GM23338 (cell line): ENCODE results near the gene OSBPL3. TPM values are rescaled to one million over a fixed set of nuclear protein-coding genes. Genes with fewer than 3 reads are reported as not detected.

ENCODE experiments used
- ATAC-seq: fragments of 200-7000 bp; cut with Tn5 transposase; 3 replicates; pipeline ENCODE4 v1.9.1; 2020
- DNase-seq: peaks from one replicate; pipeline ENCODE4 v3.0.0-alpha.2; 2015; ENCODE audit warnings: low spot score
- H2AFZ ChIP-seq: fragments of 200-600 bp; sonication (generic); 2 replicates; pipeline ENCODE4 v1.8.0; 2016; ENCODE audit warnings: antibody characterized with exemption, mild to moderate bottlenecking, moderate library complexity
- H3F3A ChIP-seq: fragments of 200-600 bp; sonication (generic); replicated peaks from 2 replicates; pipeline ENCODE4 v1.8.0; 2017; ENCODE audit warnings: antibody characterized with exemption, mixed run types, low read depth
- H3K27ac ChIP-seq: fragments of 200-600 bp; sonication (generic); 2 replicates; pipeline ENCODE4 v1.6.1; 2016; ENCODE audit warnings: low read depth
- H3K27me3 ChIP-seq: fragments of 200-600 bp; sonication (generic); 2 replicates; pipeline ENCODE4 v1.8.0; 2016; ENCODE audit warnings: mild to moderate bottlenecking, mixed run types, moderate library complexity; ENCODE audit not compliant: insufficient read depth
- H3K36me3 ChIP-seq: fragments of 200-600 bp; sonication (generic); 2 replicates; pipeline ENCODE4 v1.8.0; 2016; ENCODE audit warnings: mild to moderate bottlenecking; ENCODE audit not compliant: insufficient read depth
- H3K4me1 ChIP-seq: fragments of 200-600 bp; sonication (generic); 2 replicates; pipeline ENCODE4 v1.8.0; 2016; ENCODE audit warnings: mild to moderate bottlenecking, moderate library complexity; ENCODE audit not compliant: insufficient read depth
- H3K4me2 ChIP-seq: fragments of 200-600 bp; sonication (generic); 2 replicates; pipeline ENCODE4 v1.7.1; 2017; ENCODE audit warnings: mixed run types
- H3K4me3 ChIP-seq: fragments of 200-600 bp; sonication (generic); 2 replicates; pipeline ENCODE4 v1.6.1; 2016; ENCODE audit warnings: mixed run types
- H3K79me2 ChIP-seq: fragments of 200-600 bp; sonication (generic); replicated peaks from 2 replicates; pipeline ENCODE4 v1.8.0; 2017; ENCODE audit warnings: mild to moderate bottlenecking; ENCODE audit not compliant: insufficient read depth
- H3K9me2 ChIP-seq: fragments of 200-600 bp; sonication (generic); 2 replicates; pipeline ENCODE4 v1.8.0; 2017; ENCODE audit not compliant: insufficient read depth
- H4K20me1 ChIP-seq: fragments of 200-600 bp; sonication (generic); replicated peaks from 2 replicates; pipeline ENCODE4 v1.8.0; 2017; ENCODE audit warnings: mild to moderate bottlenecking; ENCODE audit not compliant: insufficient read depth
- H3K27ac Mint-ChIP-seq: 2 replicates; pipeline ENCODE4 v1.8.0; 2020; ENCODE audit warnings: inconsistent platforms, mild to moderate bottlenecking, moderate library complexity, mixed read lengths
- H3K27me3 Mint-ChIP-seq: 3 replicates; pipeline ENCODE4 v1.8.0; 2022; ENCODE audit warnings: low read depth, mild to moderate bottlenecking, moderate library complexity, mixed read lengths, inconsistent platforms; ENCODE audit not compliant: insufficient read depth, poor library complexity
- H3K36me3 Mint-ChIP-seq: 3 replicates; pipeline ENCODE4 v1.8.0; 2021; ENCODE audit warnings: low read depth, mild to moderate bottlenecking, inconsistent platforms, moderate library complexity, mixed read lengths
- H3K4me1 Mint-ChIP-seq: 3 replicates; pipeline ENCODE4 v1.8.0; 2020; ENCODE audit warnings: mild to moderate bottlenecking, inconsistent platforms, mixed read lengths
- H3K4me3 Mint-ChIP-seq: 3 replicates; pipeline ENCODE4 v1.8.0; 2021; ENCODE audit warnings: moderate library complexity, mild to moderate bottlenecking, inconsistent platforms, mixed read lengths
- H3K9me3 Mint-ChIP-seq: 3 replicates; pipeline ENCODE4 v1.8.0; 2020; ENCODE audit warnings: moderate library complexity, mild to moderate bottlenecking, inconsistent platforms, mixed read lengths
- CREB1 ChIP-seq: fragments of 250-450 bp; sonication (Bioruptor Pico); IDR thresholded peaks from 2 replicates; pipeline ENCODE4 v1.5.0; 2020; ENCODE audit warnings: low read depth, mild to moderate bottlenecking, moderate library complexity
- CTCF ChIP-seq, 2 experiments: fragments of 200-600 bp in 1 of 2; sonication (generic) in 1 of 2; conservative IDR thresholded peaks; 2 replicates each; pipeline versions ENCODE4 v1.5.1 to v1.6.1; 2016 to 2017; ENCODE audit warnings: antibody characterized with exemption in 2 of 2, low read depth in 2 of 2, mild to moderate bottlenecking in 2 of 2, moderate library complexity in 1 of 2
- ETS1 ChIP-seq: IDR thresholded peaks from 2 replicates; pipeline ENCODE4 v1.6.1; 2016; ENCODE audit warnings: antibody characterized with exemption
- EZH2 ChIP-seq: fragments of 200-600 bp; sonication (generic); IDR thresholded peaks from one replicate; pipeline ENCODE4 v1.8.0; 2017; ENCODE audit warnings: antibody characterized with exemption, mild to moderate bottlenecking, low read depth; ENCODE audit not compliant: unreplicated experiment
- EZH2phosphoT487 ChIP-seq: fragments of 200-600 bp; sonication (generic); IDR thresholded peaks from one replicate; pipeline ENCODE4 v1.8.1; 2018; ENCODE audit warnings: antibody characterized with exemption; ENCODE audit not compliant: unreplicated experiment
- JUNB ChIP-seq: IDR thresholded peaks from one replicate; pipeline ENCODE4 v1.6.1; 2016; ENCODE audit warnings: antibody characterized with exemption; ENCODE audit not compliant: unreplicated experiment
- NANOG ChIP-seq: IDR thresholded peaks from 2 replicates; pipeline ENCODE4 v1.6.1; 2016; ENCODE audit warnings: antibody characterized with exemption, borderline replicate concordance
- REST ChIP-seq: IDR thresholded peaks from one replicate; pipeline ENCODE4 v1.6.1; 2018; ENCODE audit warnings: antibody characterized with exemption; ENCODE audit not compliant: unreplicated experiment
- STAT1 ChIP-seq: IDR thresholded peaks from one replicate; pipeline ENCODE4 v1.6.1; 2016; ENCODE audit warnings: antibody characterized with exemption; ENCODE audit not compliant: unreplicated experiment
- ZNF114 ChIP-seq: fragments of 250-450 bp; sonication (Bioruptor Pico); IDR thresholded peaks from 2 replicates; pipeline ENCODE4 v1.5.0; 2020; ENCODE audit warnings: mild to moderate bottlenecking, moderate library complexity
- ZNF462 ChIP-seq: fragments of 250-450 bp; sonication (Bioruptor Pico); IDR thresholded peaks from 2 replicates; pipeline ENCODE4 v1.5.0; 2020; ENCODE audit warnings: mild to moderate bottlenecking, moderate library complexity
- polyA plus RNA-seq: library from polyadenylated mRNA; unstranded; fragments of >200 nt; fragmentation: Nextera tagmentation; extraction: Ambion mirVana; gene quantifications from 2 replicates; pipeline ENCODE4 v1.2.1, GENCODE V29; 2016
- total RNA-seq: library from RNA; depleted of rRNA; stranded (reverse); fragments of >200 nt; shearing (Covaris generic); gene quantifications from 2 replicates; pipeline ENCODE4 v1.2.3, GENCODE V29; 2014

Gene OSBPL3
- total and polyA plus RNA-seq, 2 experiments from 2014 or later, result 7.2 to 15.7 TPM

GRCh38 chr7:24824896-24825295, 155.1 kb downstream of the OSBPL3 start:
- no peaks in the 10 kb centered on the region for H3F3A ChIP-seq
- H3K27me3 ChIP-seq, result no peaks in the 10 kb centered on the region
- no peaks in the 10 kb centered on the region for H4K20me1 ChIP-seq
- Mint-ChIP-seq H3K4me3 (no peak overlapping the region), H3K4me1 (peaks cover 5% of the 10 kb centered on the region; the same call in 2 of the 3 replicates), H3K9me3 (no peaks in the 10 kb centered on the region; the same call in 2 of the 3 replicates), H3K27me3 (peaks cover 3% of the 10 kb centered on the region), H3K27ac (peak overlapping the region; percentile 1; the same call in 1 of the 2 replicates), H3K36me3 (no peaks in the 10 kb centered on the region)
- no peaks in the 10 kb centered on the region; the same call in 1 of the 2 replicates for H3K36me3 ChIP-seq
- H2AFZ ChIP-seq, result no peak overlapping the region
- TF ChIP-seq REST, result no peak
- TF ChIP-seq CTCF (conservative IDR thresholded peaks at IDR 0.05; ENCODE audit: low read depth in 2 of 2), result no peak
- TF ChIP-seq EZH2, result no peak
- no peak for TF ChIP-seq ZNF114 (CRISPR knock-in tag)
- no peak for TF ChIP-seq EZH2phosphoT487
- TF ChIP-seq NANOG, result no peak
- TF ChIP-seq CREB1, result no peak
- TF ChIP-seq STAT1, result no peak
- no peak for TF ChIP-seq ETS1
- TF ChIP-seq ZNF462 (CRISPR knock-in tag), result no peak
- TF ChIP-seq JUNB, result no peak
- no peak overlapping the region for H3K4me3 ChIP-seq
- DNase-seq (no peak), ATAC-seq (no peak)
- no peak overlapping the region for H3K27ac ChIP-seq
- no peaks in the 10 kb centered on the region for H3K9me2 ChIP-seq
- H3K4me1 ChIP-seq, result no peaks in the 10 kb centered on the region
- no peak overlapping the region for H3K4me2 ChIP-seq
- H3K79me2 ChIP-seq, result no peaks in the 10 kb centered on the region
